GM21528 (cell line): ENCODE data around the gene LDLRAP1.
A peak's percentile ranks its signal among the peaks of the same experiment; 100 is the strongest.

ENCODE experiments used
- ATAC-seq: cut with Tn5 transposase; IDR thresholded peaks from one replicate; pipeline ENCODE4 v1.9.1; 2021; ENCODE audit warnings: mild to moderate bottlenecking, moderate library complexity; ENCODE audit not compliant: unreplicated experiment, low FRiP score

Gene LDLRAP1

GRCh38 chr1:25541889-25542658 lies 1.3 kb upstream of the LDLRAP1 start:
- no peak for ATAC-seq

DNA sequence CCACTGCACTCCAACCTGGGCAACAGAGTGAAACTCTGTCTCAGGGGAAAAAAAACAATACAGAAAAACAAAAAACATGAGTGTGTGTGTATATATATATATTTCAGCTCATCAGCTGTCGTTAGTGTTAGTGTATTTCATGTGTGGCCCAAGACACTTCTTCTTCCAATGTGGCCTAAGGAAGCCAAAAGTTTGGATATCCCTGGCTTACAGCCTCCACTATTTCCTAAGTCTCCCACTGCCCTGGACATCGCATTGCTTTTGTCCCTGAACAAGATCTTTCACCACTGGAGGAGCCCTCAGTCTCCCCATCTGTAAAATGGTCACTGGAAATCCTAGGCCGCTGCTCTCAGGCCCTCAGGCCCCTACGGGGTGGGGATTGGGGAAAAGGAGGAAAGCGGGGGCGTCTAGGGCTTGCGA lies 391 bp upstream of the LDLRAP1 start:
- no peak for ATAC-seq

- ATAC-seq = no peak
Measured at GRCh38 chr1:25544243-25544764, 898 bp downstream of the LDLRAP1 start.

DNA sequence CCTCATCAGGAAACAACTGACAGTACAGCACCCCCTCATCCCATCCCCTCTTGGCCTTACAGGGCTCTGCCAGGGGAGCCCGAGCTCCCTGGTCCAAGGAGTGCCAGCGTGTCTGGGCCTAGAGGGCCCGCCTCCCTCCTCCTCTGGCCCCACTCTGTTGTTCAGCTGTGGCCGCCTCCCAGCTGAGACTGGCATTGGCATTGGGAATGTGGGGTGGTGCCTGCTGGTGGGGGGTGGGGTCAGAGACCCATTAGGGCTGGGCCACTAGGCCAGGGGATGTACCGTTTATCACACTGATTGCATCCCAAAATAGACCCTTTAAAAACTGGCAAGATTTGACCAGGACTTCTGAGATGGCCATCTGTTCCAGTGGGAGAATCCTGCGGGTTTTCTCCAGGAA lies 1.4 kb downstream of the LDLRAP1 start:
- ATAC-seq = no peak

- ATAC-seq = no peak
Measured at GRCh38 chr1:25545767-25546166, 2.4 kb downstream of the LDLRAP1 start.

GRCh38 chr1:25546193-25546592 lies 2.8 kb downstream of the LDLRAP1 start:
- no peak for ATAC-seq

GRCh38 chr1:25548601-25549000 lies 5.2 kb downstream of the LDLRAP1 start:
- no peak for ATAC-seq

DNA sequence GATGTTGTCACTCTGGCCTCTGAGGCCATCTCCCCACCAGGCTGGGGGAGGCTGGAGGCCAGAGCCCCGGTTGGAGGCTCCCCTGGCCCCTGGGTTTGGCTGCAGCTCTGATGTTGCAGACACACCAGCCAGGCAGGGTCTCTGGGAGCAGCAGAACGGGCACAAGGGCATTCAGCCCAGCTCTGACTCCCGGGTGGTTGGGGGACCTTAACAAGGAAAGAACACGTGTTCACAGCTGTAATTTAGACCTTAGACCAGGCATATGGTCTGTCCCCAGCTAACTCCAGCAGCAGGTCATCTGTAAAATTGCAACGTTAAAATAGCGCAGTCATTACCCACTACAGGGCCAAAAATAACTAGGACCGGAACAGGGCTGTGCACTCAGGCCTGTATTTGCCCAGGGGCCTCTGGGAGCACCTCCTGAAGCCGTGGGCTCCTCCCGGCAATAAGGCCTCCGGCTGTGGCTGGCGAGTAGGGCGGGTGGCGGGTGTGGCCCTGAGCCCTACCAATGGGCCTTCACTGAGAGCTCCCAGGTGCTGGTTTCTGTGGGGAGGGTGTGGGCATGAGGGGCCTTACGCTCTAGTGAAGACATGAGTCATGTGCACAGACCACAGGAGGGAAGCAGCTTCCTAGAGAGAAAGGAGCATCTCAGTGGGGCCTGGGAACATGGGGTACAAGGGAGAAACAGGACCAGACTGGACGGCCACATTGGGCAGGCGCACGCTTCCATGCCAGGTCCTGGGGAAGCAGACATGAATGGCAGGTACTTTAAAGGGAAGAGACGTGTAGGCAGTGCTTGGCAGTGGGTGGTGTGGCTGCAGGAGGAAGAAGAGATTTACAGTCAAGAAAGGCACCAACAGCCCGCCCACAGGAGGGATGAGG lies 6.1 kb downstream of the LDLRAP1 start:
- peak; percentile 80 for ATAC-seq

GRCh38 chr1:25550155-25550506 lies 6.7 kb downstream of the LDLRAP1 start:
- ATAC-seq = peak; percentile 6

DNA sequence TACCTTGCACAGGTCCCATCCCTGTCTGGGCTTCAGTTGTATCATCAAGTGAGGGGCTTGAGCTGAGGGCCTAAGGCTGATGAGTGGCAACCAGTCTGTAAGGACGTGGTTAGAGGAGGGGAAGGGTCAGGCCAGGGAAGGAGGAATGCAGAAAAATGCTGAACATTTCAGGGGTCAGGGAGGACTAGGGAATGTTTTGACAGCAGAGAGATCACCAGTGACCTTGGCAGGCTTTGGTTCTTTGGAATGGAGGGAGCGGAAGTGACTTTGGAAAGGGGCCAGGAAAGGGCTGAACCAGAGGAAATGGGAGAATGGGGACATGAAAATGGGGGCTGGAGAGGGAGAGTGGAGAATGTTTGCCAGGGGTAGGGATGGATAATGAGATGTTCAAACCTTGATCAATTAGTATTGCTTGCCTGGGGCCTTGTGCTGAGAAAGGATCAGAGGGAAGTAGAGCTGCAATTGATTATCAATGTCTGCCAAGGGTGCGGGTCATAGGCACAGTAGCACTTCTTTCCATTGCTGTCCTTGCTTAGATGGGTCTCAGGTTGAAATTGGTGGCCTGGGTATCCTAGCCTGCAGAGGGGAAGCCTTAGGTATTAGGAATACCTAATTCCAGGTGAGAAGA lies 7.4 kb downstream of the LDLRAP1 start:
- no peak for ATAC-seq

- ATAC-seq = no peak
Measured at GRCh38 chr1:25553749-25554429, 10.5 kb downstream of the LDLRAP1 start.

GRCh38 chr1:25554430-25554780 lies 11.0 kb downstream of the LDLRAP1 start:
- no peak for ATAC-seq

- no peak for ATAC-seq
Measured at GRCh38 chr1:25554886-25555752, 11.7 kb downstream of the LDLRAP1 start.

DNA sequence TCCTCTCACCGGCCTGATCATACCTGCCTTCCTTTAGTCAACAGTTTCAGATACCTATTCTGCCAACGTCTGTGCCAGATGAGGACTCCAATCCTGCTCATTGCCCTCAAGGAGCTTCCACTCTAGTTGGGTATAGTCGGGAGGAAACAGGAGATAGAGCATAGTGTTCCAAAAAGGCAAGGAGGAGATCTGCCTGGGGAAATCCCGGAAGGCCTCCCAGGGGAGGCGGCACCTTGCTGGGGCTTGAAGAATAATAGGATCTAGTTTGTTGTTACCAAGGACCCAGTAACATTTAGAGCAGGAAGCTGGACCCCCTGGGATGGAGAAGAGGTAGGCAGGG lies 12.3 kb downstream of the LDLRAP1 start:
- ATAC-seq = no peak

DNA sequence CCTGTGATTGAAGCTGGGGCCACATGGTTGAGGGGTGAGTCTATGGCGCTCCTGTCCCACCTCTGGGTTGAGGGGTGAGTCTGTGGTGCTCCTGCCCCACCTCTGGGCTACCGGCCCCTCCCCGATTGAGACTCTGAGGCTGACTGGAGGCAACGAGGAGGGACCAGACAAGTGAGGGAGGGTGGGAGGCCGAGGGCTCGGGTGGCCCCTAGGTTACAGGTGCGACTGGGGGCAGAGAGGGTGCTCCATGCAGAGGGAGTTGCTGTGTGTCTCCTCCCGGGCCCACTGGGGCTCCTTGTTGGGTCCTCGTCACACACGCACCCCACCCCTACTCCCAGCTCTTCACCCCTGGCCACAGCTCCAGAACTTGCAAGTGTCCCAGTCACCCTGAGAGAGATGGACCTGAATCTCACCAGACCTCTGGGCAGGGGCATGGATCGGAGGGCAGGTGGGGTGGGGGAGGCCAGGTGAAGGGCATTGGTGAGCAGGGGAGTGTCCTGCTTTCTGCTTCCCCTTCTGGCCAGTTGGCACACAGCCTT lies 12.8 kb downstream of the LDLRAP1 start:
- ATAC-seq = no peak

DNA sequence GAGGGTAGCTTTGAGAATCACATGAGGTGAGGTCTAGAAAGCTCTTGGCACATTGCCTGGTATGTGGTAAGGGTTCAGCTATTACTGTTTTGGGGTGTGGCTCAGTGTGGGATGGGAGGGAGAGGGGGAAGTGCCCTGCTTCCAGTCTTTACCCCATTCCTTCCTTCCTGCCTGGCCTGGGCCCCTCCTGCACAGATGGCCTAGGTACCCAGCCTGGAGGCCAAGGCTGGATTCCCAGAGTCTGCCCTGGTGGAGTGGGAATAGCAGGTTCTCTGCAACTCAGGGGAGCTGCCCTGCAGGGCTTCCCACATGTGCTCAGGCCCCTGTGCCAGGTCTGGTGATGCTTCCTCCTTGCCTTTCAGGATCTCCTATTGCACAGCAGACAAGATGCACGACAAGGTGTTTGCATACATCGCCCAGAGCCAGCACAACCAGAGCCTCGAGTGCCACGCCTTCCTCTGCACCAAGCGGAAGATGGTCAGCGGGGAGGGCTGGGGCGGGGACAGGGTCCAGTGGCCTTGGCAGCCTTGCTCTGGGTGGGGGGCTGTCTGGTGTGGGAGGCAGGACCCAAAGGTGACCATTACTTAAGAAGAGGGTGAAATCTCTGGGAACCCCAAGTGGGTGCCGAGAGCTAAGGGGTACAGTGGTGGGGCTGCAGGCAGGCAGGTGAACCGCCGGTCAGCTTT lies 13.5 kb downstream of the LDLRAP1 start:
- ATAC-seq = no peak

- no peak for ATAC-seq
Measured at GRCh38 chr1:25557543-25557942, 14.1 kb downstream of the LDLRAP1 start.

- no peak for ATAC-seq
Measured at GRCh38 chr1:25559031-25559430, 15.6 kb downstream of the LDLRAP1 start.

DNA sequence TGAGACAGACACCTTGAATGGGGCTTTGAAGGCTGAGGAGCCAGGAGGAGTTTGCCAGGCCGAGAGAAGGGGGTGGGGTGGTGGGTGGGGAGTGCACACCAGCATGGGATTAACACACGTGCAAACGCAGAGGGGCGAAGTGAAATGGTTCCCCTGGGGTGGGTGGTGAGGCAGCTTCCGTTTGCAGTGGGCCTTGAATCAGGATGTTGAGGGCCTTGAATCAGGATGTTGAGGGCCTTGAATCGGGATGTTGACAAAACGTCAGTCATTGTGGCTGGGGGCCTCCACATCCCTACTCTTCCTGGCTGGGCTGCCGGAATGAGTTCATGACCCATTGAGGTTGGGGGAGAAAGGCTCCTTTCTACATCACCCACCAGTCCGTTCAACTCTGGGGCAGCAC lies 16.6 kb downstream of the LDLRAP1 start:
- ATAC-seq = no peak
